GM18517 (cell line): Measurements from ENCODE around the gene ZNF488.

ENCODE experiments used
- ATAC-seq: cut with Tn5 transposase; IDR thresholded peaks from one replicate; pipeline ENCODE4 v1.9.1; 2021; ENCODE audit warnings: mild to moderate bottlenecking, moderate library complexity; ENCODE audit not compliant: unreplicated experiment

The ZNF488 gene

GRCh38 chr10:47350671-47351640 is 33.1 kb downstream of the ZNF488 start:
- no peak for ATAC-seq

GRCh38 chr10:47349941-47350371 is 34.1 kb downstream of the ZNF488 start:
- ATAC-seq: no peak

GRCh38 chr10:47349516-47349915 is 34.6 kb downstream of the ZNF488 start:
- no peak for ATAC-seq

GRCh38 chr10:47348661-47349470 is 35.2 kb downstream of the ZNF488 start:
- no peak for ATAC-seq

GRCh38 chr10:47348138-47348651 is 35.9 kb downstream of the ZNF488 start, which contains the start of gene RBP3:
Gene RBP3, plus strand, starts transcription at chr10:47348363. Its CDS starts 122 bp downstream, at chr10:47348485.
- ATAC-seq: no peak

- no peak for ATAC-seq
Observed at GRCh38 chr10:47347303-47347675, 36.8 kb downstream of the ZNF488 start.

- ATAC-seq: no peak
Observed at GRCh38 chr10:47346581-47347302, 37.4 kb downstream of the ZNF488 start.

GRCh38 chr10:47344996-47345870 is 38.9 kb downstream of the ZNF488 start:
- ATAC-seq: no peak

- no peak for ATAC-seq
Observed at GRCh38 chr10:47340608-47341170, 43.4 kb downstream of the ZNF488 start.

- no peak for ATAC-seq
Observed at GRCh38 chr10:47339759-47340607, 44.1 kb downstream of the ZNF488 start.

GRCh38 chr10:47339186-47339735 is 44.8 kb downstream of the ZNF488 start:
- ATAC-seq: no peak

- ATAC-seq: no peak
Observed at GRCh38 chr10:47337310-47337709, 46.8 kb downstream of the ZNF488 start.

GRCh38 chr10:47336387-47337134 is 47.5 kb downstream of the ZNF488 start:
- ATAC-seq: no peak

- ATAC-seq: no peak
Observed at GRCh38 chr10:47335906-47336305, 48.2 kb downstream of the ZNF488 start.

GRCh38 chr10:47334466-47335295 is 49.4 kb downstream of the ZNF488 start:
- no peak for ATAC-seq

- no peak for ATAC-seq
Observed at GRCh38 chr10:47333532-47333931, 50.6 kb downstream of the ZNF488 start.

GRCh38 chr10:47332946-47333345 is 51.1 kb downstream of the ZNF488 start:
- no peak for ATAC-seq
